Astrocyte (in vitro differentiated cells and primary cell): ENCODE measurements around the gene ZNF471. TPM values are rescaled to one million over a fixed set of nuclear protein-coding genes. Genes with fewer than 3 reads are reported as not detected.

Experiments
- DNase-seq: peaks from one replicate; pipeline ENCODE4 v3.0.0-alpha.2; 2010; ENCODE audit warnings: low read depth
- FAIRE-seq: peaks from 2 replicates; lab custom pipeline; 2011; peaks lifted over from hg19 to GRCh38; lab: Jason Lieb, UNC
- H2AFZ ChIP-seq: 2 replicates; pipeline ENCODE4 v1.6.0; 2012; ENCODE audit warnings: low read depth, low read length, inconsistent platforms
- H3K27ac ChIP-seq: 2 replicates; pipeline ENCODE4 v1.5.1; 2011; ENCODE audit warnings: low read depth, low read length, inconsistent platforms
- H3K27me3 ChIP-seq: 2 replicates; pipeline ENCODE4 v1.6.0; 2011; ENCODE audit warnings: low read length, inconsistent platforms; ENCODE audit not compliant: insufficient read depth
- H3K36me3 ChIP-seq: 2 replicates; pipeline ENCODE4 v1.5.1; 2011; ENCODE audit warnings: low read length, inconsistent platforms; ENCODE audit not compliant: insufficient read depth
- H3K4me1 ChIP-seq: 2 replicates; pipeline ENCODE4 v1.5.1; 2011; ENCODE audit warnings: low read length, inconsistent platforms; ENCODE audit not compliant: insufficient read depth
- H3K4me2 ChIP-seq: 2 replicates; pipeline ENCODE4 v1.6.0; 2012; ENCODE audit warnings: low read length, inconsistent platforms
- H3K4me3 ChIP-seq: 2 replicates; pipeline ENCODE4 v1.5.1; 2011; ENCODE audit warnings: low read depth, mild to moderate bottlenecking, low read length, inconsistent platforms; ENCODE audit not compliant: insufficient read depth
- H3K79me2 ChIP-seq: 2 replicates; pipeline ENCODE4 v1.6.0; 2012; ENCODE audit warnings: mild to moderate bottlenecking, low read length, inconsistent platforms; ENCODE audit not compliant: insufficient read depth
- H3K9ac ChIP-seq: 2 replicates; pipeline ENCODE4 v1.6.0; 2012; ENCODE audit warnings: mild to moderate bottlenecking, low read length, inconsistent platforms
- H3K9me3 ChIP-seq: 2 replicates; pipeline ENCODE4 v1.5.1; 2012; ENCODE audit warnings: low read depth, mild to moderate bottlenecking, low read length, inconsistent platforms; ENCODE audit not compliant: insufficient read depth
- H4K20me1 ChIP-seq: 2 replicates; pipeline ENCODE4 v1.6.0; 2012; ENCODE audit warnings: low read length, inconsistent platforms; ENCODE audit not compliant: insufficient read depth
- H3K27ac Mint-ChIP-seq: one replicate; pipeline ENCODE4 v1.8.0; 2021; ENCODE audit warnings: mild to moderate bottlenecking, mixed read lengths; ENCODE audit not compliant: unreplicated experiment
- H3K27me3 Mint-ChIP-seq: one replicate; pipeline ENCODE4 v1.8.0; 2021; ENCODE audit warnings: low read depth, mixed read lengths; ENCODE audit not compliant: unreplicated experiment
- H3K36me3 Mint-ChIP-seq: one replicate; pipeline ENCODE4 v1.8.0; 2021; ENCODE audit warnings: low read depth, mixed read lengths; ENCODE audit not compliant: unreplicated experiment
- H3K4me1 Mint-ChIP-seq: one replicate; pipeline ENCODE4 v1.8.0; 2021; ENCODE audit warnings: low read depth, mixed read lengths; ENCODE audit not compliant: unreplicated experiment
- H3K4me3 Mint-ChIP-seq: one replicate; pipeline ENCODE4 v1.8.0; 2021; ENCODE audit warnings: mild to moderate bottlenecking, moderate library complexity, mixed read lengths; ENCODE audit not compliant: unreplicated experiment
- H3K9me3 Mint-ChIP-seq: one replicate; pipeline ENCODE4 v1.8.0; 2021; ENCODE audit warnings: mild to moderate bottlenecking, mixed read lengths; ENCODE audit not compliant: unreplicated experiment
- EZH2 ChIP-seq: IDR thresholded peaks from 2 replicates; pipeline ENCODE4 v1.6.1; 2012; ENCODE audit warnings: mild to moderate bottlenecking, low read length, inconsistent platforms; ENCODE audit not compliant: insufficient read depth
- total RNA-seq: library from RNA; stranded (reverse); gene quantifications from 2 replicates; pipeline ENCODE4 v1.2.1, GENCODE V29; 2021
- TF ChIP-seq, protein P1 (sequence below): IDR thresholded peaks from 2 replicates; pipeline ENCODE4 v1.5.1; 2011; ENCODE audit warnings: low read depth, mild to moderate bottlenecking, inconsistent platforms, low read length, moderate library complexity; ENCODE audit not compliant: insufficient read depth

The ZNF471 gene
- total RNA-seq, 1 donor from 2014 or later = 0.77 TPM

DNA sequence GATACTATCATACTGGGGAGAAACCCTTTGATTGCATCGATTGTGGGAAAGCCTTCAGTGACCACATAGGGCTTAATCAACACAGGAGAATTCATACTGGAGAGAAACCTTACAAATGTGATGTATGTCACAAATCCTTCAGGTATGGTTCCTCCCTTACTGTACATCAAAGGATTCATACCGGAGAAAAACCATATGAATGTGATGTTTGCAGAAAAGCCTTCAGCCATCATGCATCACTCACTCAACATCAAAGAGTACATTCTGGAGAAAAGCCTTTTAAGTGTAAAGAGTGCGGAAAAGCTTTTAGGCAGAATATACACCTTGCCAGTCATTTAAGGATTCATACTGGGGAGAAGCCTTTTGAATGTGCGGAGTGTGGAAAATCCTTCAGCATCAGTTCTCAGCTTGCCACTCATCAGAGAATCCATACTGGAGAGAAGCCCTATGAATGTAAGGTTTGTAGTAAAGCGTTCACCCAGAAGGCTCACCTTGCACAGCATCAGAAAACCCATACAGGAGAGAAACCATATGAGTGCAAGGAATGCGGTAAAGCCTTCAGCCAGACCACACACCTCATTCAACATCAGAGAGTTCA is 46.7 kb downstream of the ZNF471 start:
- Mint-ChIP-seq H3K27me3 (no peaks in the 10 kb centered on the region), H3K27ac (no peak overlapping the region), H3K4me1 (no peaks in the 10 kb centered on the region), H3K9me3 (peaks cover 51% of the 10 kb centered on the region), H3K36me3 (peaks cover 31% of the 10 kb centered on the region), H3K4me3 (no peak overlapping the region)
- no peak overlapping the region for H2AFZ ChIP-seq
- H3K9ac ChIP-seq = no peak overlapping the region
- TF ChIP-seq, protein P1, sequence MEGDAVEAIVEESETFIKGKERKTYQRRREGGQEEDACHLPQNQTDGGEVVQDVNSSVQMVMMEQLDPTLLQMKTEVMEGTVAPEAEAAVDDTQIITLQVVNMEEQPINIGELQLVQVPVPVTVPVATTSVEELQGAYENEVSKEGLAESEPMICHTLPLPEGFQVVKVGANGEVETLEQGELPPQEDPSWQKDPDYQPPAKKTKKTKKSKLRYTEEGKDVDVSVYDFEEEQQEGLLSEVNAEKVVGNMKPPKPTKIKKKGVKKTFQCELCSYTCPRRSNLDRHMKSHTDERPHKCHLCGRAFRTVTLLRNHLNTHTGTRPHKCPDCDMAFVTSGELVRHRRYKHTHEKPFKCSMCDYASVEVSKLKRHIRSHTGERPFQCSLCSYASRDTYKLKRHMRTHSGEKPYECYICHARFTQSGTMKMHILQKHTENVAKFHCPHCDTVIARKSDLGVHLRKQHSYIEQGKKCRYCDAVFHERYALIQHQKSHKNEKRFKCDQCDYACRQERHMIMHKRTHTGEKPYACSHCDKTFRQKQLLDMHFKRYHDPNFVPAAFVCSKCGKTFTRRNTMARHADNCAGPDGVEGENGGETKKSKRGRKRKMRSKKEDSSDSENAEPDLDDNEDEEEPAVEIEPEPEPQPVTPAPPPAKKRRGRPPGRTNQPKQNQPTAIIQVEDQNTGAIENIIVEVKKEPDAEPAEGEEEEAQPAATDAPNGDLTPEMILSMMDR = no peak
- TF ChIP-seq EZH2 = no peak
- peaks cover 36% of the 10 kb centered on the region for H3K36me3 ChIP-seq
- FAIRE-seq = no peak
- H3K27ac ChIP-seq = no peak overlapping the region
- H3K4me3 ChIP-seq = peak overlapping the region; percentile 14
- no peaks in the 10 kb centered on the region for H3K79me2 ChIP-seq
- peak; percentile 3 for DNase-seq
- no peaks in the 10 kb centered on the region for H3K4me1 ChIP-seq
- H3K4me2 ChIP-seq = no peak overlapping the region
- peaks cover 42% of the 10 kb centered on the region for H3K9me3 ChIP-seq
- no peaks in the 10 kb centered on the region for H3K27me3 ChIP-seq
- H4K20me1 ChIP-seq = no peaks in the 10 kb centered on the region

DNA sequence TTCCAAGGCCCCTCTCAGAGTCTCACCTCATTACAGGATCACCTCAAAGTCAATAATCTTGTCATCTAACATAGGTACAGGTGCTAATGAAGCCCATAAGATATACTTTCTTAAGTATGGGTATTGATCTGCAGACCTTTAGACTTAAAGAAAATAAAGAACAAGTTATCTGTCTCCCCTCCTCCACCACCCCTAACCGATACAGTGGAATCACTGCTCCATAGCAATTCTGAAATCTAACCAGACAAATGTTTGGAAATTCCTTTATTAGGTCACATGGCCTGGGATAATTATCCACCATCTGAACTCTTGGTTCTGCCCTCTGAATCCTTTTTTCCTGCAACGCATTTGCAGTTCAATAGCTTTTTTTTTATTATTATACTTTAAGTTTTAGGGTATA is 55.1 kb downstream of the ZNF471 start:
- Mint-ChIP-seq H3K36me3 (peaks cover 24% of the 10 kb centered on the region), H3K9me3 (peaks cover 55% of the 10 kb centered on the region), H3K27ac (no peak overlapping the region), H3K4me3 (no peak overlapping the region), H3K4me1 (peaks cover 5% of the 10 kb centered on the region), H3K27me3 (no peaks in the 10 kb centered on the region)
- no peaks in the 10 kb centered on the region for H3K36me3 ChIP-seq
- H3K4me1 ChIP-seq = no peaks in the 10 kb centered on the region
- no peak overlapping the region for H3K9ac ChIP-seq
- H3K79me2 ChIP-seq = peaks cover under 1% of the 10 kb centered on the region
- H3K9me3 ChIP-seq = peaks cover 18% of the 10 kb centered on the region
- FAIRE-seq = no peak
- H3K4me2 ChIP-seq = no peak overlapping the region
- H3K27me3 ChIP-seq = no peaks in the 10 kb centered on the region
- no peak overlapping the region for H3K27ac ChIP-seq
- no peak for DNase-seq
- no peak overlapping the region for H3K4me3 ChIP-seq
- no peak overlapping the region for H2AFZ ChIP-seq
- H4K20me1 ChIP-seq = no peaks in the 10 kb centered on the region
- no peak for TF ChIP-seq EZH2
- TF ChIP-seq, protein P1 = no peak

DNA sequence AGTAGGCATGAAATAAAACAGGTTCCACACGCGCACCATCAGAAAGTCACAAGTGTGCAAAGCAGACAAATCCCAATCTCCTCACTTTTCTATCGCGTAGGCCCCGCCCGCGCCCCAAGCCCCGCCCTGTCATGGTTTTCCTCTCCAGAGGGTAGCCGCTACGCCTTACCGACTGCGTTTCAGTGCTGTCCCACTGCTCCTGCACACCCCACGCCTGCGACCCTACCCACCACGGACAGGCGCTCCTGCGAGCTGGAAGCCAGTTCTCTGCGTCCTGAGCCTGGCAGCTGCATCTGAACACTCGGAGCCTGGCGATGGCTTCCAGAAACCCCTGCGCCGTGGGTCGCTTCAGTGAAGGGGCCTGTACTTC is 59.2 kb downstream of the ZNF471 start:
- H3K79me2 ChIP-seq = peaks cover 6% of the 10 kb centered on the region
- Mint-ChIP-seq H3K9me3 (peaks cover 60% of the 10 kb centered on the region), H3K36me3 (peaks cover 56% of the 10 kb centered on the region), H3K27ac (peak overlapping the region; percentile 87), H3K4me3 (peak overlapping the region; percentile 100), H3K4me1 (peaks cover 8% of the 10 kb centered on the region), H3K27me3 (no peaks in the 10 kb centered on the region)
- H3K4me1 ChIP-seq = no peaks in the 10 kb centered on the region
- FAIRE-seq (no peak), DNase-seq (no peak)
- no peaks in the 10 kb centered on the region for H4K20me1 ChIP-seq
- H3K9me3 ChIP-seq = peaks cover 39% of the 10 kb centered on the region
- H3K36me3 ChIP-seq = peaks cover 15% of the 10 kb centered on the region
- peak overlapping the region; percentile 79 for H3K9ac ChIP-seq
- TF ChIP-seq, protein P1 = no peak
- TF ChIP-seq EZH2 = no peak
- peak overlapping the region; percentile 91 for H3K4me3 ChIP-seq
- no peaks in the 10 kb centered on the region for H3K27me3 ChIP-seq
- H2AFZ ChIP-seq = peak overlapping the region; percentile 100
- peak overlapping the region; percentile 21 for H3K27ac ChIP-seq
- peak overlapping the region; percentile 93 for H3K4me2 ChIP-seq
